ENCODE data around the gene PNMA8C.

PNMA8C gene

GRCh38 chr19:46394402-46394797 lies 34.3 kb downstream of the PNMA8C start:
- no peak for DNase-seq (ENCODE audit: low spot score)
- peaks cover 26% of the 10 kb centered on the region for H3K36me3 ChIP-seq (ENCODE audit: low read depth)
- TF ChIP-seq CTCF (IDR thresholded peaks at IDR 0.05; ENCODE audit: poor library complexity, severe bottlenecking), result no peak
- no peaks in the 10 kb centered on the region for H3K9me3 ChIP-seq (ENCODE audit: severe bottlenecking)
- no peak overlapping the region for H3K27ac ChIP-seq (ENCODE audit: poor library complexity, severe bottlenecking)
- H3K27me3 ChIP-seq (ENCODE audit: insufficient read depth, poor library complexity, severe bottlenecking), result no peaks in the 10 kb centered on the region
- ATAC-seq (ENCODE audit: low read depth), result no peak
- H3K4me3 ChIP-seq (ENCODE audit: severe bottlenecking), result no peak overlapping the region
- no peaks in the 10 kb centered on the region for H3K4me1 ChIP-seq (ENCODE audit: insufficient read depth, poor library complexity, severe bottlenecking)

GRCh38 chr19:46393456-46394401 lies 35.0 kb downstream of the PNMA8C start:
- Histone ChIP-seq H3K4me3 (ENCODE audit: severe bottlenecking) (no peak overlapping the region), H3K27ac (ENCODE audit: poor library complexity, severe bottlenecking) (no peak overlapping the region), H3K36me3 (ENCODE audit: low read depth) (peaks cover 33% of the 10 kb centered on the region), H3K27me3 (ENCODE audit: insufficient read depth, poor library complexity, severe bottlenecking) (no peaks in the 10 kb centered on the region), H3K9me3 (ENCODE audit: severe bottlenecking) (no peaks in the 10 kb centered on the region), H3K4me1 (ENCODE audit: insufficient read depth, poor library complexity, severe bottlenecking) (no peaks in the 10 kb centered on the region)
- TF ChIP-seq CTCF (IDR thresholded peaks at IDR 0.05; ENCODE audit: poor library complexity, severe bottlenecking), result no peak
- ATAC-seq (ENCODE audit: low read depth) (0 out of 3 replicates have a peak, but pooled peaks have one; percentile 6), DNase-seq (ENCODE audit: low spot score) (peak; percentile 37)

GRCh38 chr19:46392837-46393236 lies 35.9 kb downstream of the PNMA8C start:
- no peak for TF ChIP-seq CTCF (IDR thresholded peaks at IDR 0.05; ENCODE audit: poor library complexity, severe bottlenecking)
- no peak for ATAC-seq (ENCODE audit: low read depth)
- H3K27me3 ChIP-seq (ENCODE audit: insufficient read depth, poor library complexity, severe bottlenecking), result no peaks in the 10 kb centered on the region
- DNase-seq (ENCODE audit: low spot score), result no peak
- no peak overlapping the region for H3K4me3 ChIP-seq (ENCODE audit: severe bottlenecking)
- H3K4me1 ChIP-seq (ENCODE audit: insufficient read depth, poor library complexity, severe bottlenecking), result no peaks in the 10 kb centered on the region
- peak overlapping the region; percentile 5 for H3K27ac ChIP-seq (ENCODE audit: poor library complexity, severe bottlenecking)
- H3K9me3 ChIP-seq (ENCODE audit: severe bottlenecking), result no peaks in the 10 kb centered on the region
- H3K36me3 ChIP-seq (ENCODE audit: low read depth), result peaks cover 42% of the 10 kb centered on the region

GRCh38 chr19:46392252-46392801 lies 36.4 kb downstream of the PNMA8C start:
- DNase-seq (ENCODE audit: low spot score), result peak; percentile 60
- Histone ChIP-seq H3K27me3 (ENCODE audit: insufficient read depth, poor library complexity, severe bottlenecking) (no peaks in the 10 kb centered on the region), H3K4me1 (ENCODE audit: insufficient read depth, poor library complexity, severe bottlenecking) (no peaks in the 10 kb centered on the region), H3K36me3 (ENCODE audit: low read depth) (peaks cover 47% of the 10 kb centered on the region), H3K27ac (ENCODE audit: poor library complexity, severe bottlenecking) (peak overlapping the region; percentile 5), H3K4me3 (ENCODE audit: severe bottlenecking) (no peak overlapping the region), H3K9me3 (ENCODE audit: severe bottlenecking) (no peaks in the 10 kb centered on the region)
- no peak for ATAC-seq (ENCODE audit: low read depth)
- TF ChIP-seq CTCF (IDR thresholded peaks at IDR 0.05; ENCODE audit: poor library complexity, severe bottlenecking), result no peak

Data from RWPE2 (cell line).